Fibroblast of lung (primary cell): ENCODE results near the gene CCL25. TPM values are rescaled to one million over a fixed set of nuclear protein-coding genes. Genes with fewer than 3 reads are reported as not detected.

Source experiments
- DNase-seq, 2 donors: peaks; one replicate each; pipeline versions ENCODE4 v3.0.0 to v3.0.0-alpha.2; 2010; ENCODE audit warnings: low read depth in 2 of 2
- H2AFZ ChIP-seq: 2 replicates; pipeline ENCODE4 v1.5.1; 2012; ENCODE audit warnings: low read length, control low read depth, inconsistent platforms
- H3K27ac ChIP-seq: 2 replicates; pipeline ENCODE4 v1.5.1; 2011; ENCODE audit warnings: low read length, control low read depth; ENCODE audit not compliant: insufficient read depth
- H3K27me3 ChIP-seq: 2 replicates; pipeline ENCODE4 v1.5.1; 2011; ENCODE audit warnings: mild to moderate bottlenecking, low read length; ENCODE audit not compliant: control insufficient read depth, insufficient read depth
- H3K36me3 ChIP-seq: 2 replicates; pipeline ENCODE4 v1.5.1; 2011; ENCODE audit warnings: low read length; ENCODE audit not compliant: control insufficient read depth, insufficient read depth
- H3K4me1 ChIP-seq: 2 replicates; pipeline ENCODE4 v1.5.1; 2011; ENCODE audit warnings: low read length; ENCODE audit not compliant: control insufficient read depth, insufficient read depth; ENCODE audit errors: extremely low read depth
- H3K4me2 ChIP-seq: 2 replicates; pipeline ENCODE4 v1.5.1; 2011; ENCODE audit warnings: low read length, control low read depth; ENCODE audit not compliant: insufficient read depth; ENCODE audit errors: extremely low read depth
- H3K4me3 ChIP-seq, 4 experiments: fragments of 200-600 bp in 1 of 4; sonication (generic) in 1 of 4; replicated peaks in 1 of 4; 2 replicates each; pipeline ENCODE4 v1.5.1; 2011 to 2016; ENCODE audit warnings: low read length in 4 of 4, low read depth in 3 of 4, mild to moderate bottlenecking in 3 of 4, control low read depth in 2 of 4, inconsistent platforms in 1 of 4, mixed read lengths in 1 of 4; ENCODE audit not compliant: insufficient read depth in 1 of 4; ENCODE audit errors: control extremely low read depth in 1 of 4
- H3K79me2 ChIP-seq: 2 replicates; pipeline ENCODE4 v1.5.1; 2012; ENCODE audit warnings: mild to moderate bottlenecking, low read length, inconsistent platforms; ENCODE audit not compliant: control insufficient read depth, insufficient read depth
- H3K9ac ChIP-seq: 2 replicates; pipeline ENCODE4 v1.5.1; 2011; ENCODE audit warnings: mild to moderate bottlenecking, low read length, control low read depth; ENCODE audit not compliant: insufficient read depth
- H3K9me3 ChIP-seq: 2 replicates; pipeline ENCODE4 v1.5.1; 2012; ENCODE audit warnings: low read depth, low read length; ENCODE audit not compliant: control insufficient read depth, insufficient read depth
- H4K20me1 ChIP-seq: 2 replicates; pipeline ENCODE4 v1.5.1; 2011; ENCODE audit warnings: low read length; ENCODE audit not compliant: control insufficient read depth, insufficient read depth; ENCODE audit errors: extremely low read depth
- EZH2 ChIP-seq: IDR thresholded peaks from 2 replicates; pipeline ENCODE4 v1.5.1; 2012; ENCODE audit warnings: low read length, control low read depth, mild to moderate bottlenecking; ENCODE audit errors: missing control alignments
- polyA plus RNA-seq, 2 donors: library from polyadenylated mRNA; depleted of rRNA in 1 of 2; stranded (reverse) in 1 of 2; unstranded in 1 of 2; fragments of >200 nt; gene quantifications; 2 replicates each; pipeline ENCODE4 v1.2.1, GENCODE V29; 2011 to 2012; ENCODE audit warnings: missing spikeins in 1 of 2
- total RNA-seq: library from RNA; depleted of rRNA; stranded (reverse); fragments of >200 nt; gene quantifications from 2 replicates; pipeline ENCODE4 v1.2.1, GENCODE V29; 2014
- TF ChIP-seq, protein P1 (sequence below), 2 donors: IDR thresholded peaks in 1 of 2; conservative IDR thresholded peaks in 1 of 2; 1 replicate in 1 of 2; 2 replicates in 1 of 2; pipeline ENCODE4 v1.5.1; 2011 to 2012; ENCODE audit warnings: low read length in 2 of 2, control low read depth in 1 of 2, inconsistent platforms in 1 of 2, low read depth in 1 of 2, mild to moderate bottlenecking in 1 of 2

Gene CCL25
- total and polyA plus RNA-seq, 2 donors (not counting 1 experiment from before 2014, with no cell fraction given) = not detected

DNA sequence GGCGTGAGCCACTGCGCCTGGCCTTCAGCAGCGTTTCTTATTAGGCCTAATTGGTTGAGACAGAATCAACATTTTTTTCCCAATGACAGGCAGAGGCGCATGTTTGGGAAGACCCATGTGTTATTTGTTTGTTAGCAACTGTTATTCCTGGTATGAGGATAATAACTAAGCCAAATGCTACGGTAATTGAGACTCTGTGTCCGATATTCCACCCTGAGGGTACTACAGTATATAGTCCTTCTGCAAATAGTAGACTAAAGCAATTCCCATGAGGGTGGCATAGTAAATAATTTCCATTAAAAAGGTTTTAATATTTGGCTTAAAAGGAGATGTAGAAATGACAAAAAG lies 18.4 kb upstream of the CCL25 start:
- H2AFZ ChIP-seq = no peak overlapping the region
- TF ChIP-seq, protein P1, sequence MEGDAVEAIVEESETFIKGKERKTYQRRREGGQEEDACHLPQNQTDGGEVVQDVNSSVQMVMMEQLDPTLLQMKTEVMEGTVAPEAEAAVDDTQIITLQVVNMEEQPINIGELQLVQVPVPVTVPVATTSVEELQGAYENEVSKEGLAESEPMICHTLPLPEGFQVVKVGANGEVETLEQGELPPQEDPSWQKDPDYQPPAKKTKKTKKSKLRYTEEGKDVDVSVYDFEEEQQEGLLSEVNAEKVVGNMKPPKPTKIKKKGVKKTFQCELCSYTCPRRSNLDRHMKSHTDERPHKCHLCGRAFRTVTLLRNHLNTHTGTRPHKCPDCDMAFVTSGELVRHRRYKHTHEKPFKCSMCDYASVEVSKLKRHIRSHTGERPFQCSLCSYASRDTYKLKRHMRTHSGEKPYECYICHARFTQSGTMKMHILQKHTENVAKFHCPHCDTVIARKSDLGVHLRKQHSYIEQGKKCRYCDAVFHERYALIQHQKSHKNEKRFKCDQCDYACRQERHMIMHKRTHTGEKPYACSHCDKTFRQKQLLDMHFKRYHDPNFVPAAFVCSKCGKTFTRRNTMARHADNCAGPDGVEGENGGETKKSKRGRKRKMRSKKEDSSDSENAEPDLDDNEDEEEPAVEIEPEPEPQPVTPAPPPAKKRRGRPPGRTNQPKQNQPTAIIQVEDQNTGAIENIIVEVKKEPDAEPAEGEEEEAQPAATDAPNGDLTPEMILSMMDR (conservative IDR thresholded peaks at IDR 0.05 in 1 of 2, IDR thresholded peaks at IDR 0.05 in 1 of 2; ENCODE audit: low read depth in 1 of 2, low read length in 2 of 2) = no peak
- TF ChIP-seq EZH2 = no peak
- no peak for DNase-seq

DNA sequence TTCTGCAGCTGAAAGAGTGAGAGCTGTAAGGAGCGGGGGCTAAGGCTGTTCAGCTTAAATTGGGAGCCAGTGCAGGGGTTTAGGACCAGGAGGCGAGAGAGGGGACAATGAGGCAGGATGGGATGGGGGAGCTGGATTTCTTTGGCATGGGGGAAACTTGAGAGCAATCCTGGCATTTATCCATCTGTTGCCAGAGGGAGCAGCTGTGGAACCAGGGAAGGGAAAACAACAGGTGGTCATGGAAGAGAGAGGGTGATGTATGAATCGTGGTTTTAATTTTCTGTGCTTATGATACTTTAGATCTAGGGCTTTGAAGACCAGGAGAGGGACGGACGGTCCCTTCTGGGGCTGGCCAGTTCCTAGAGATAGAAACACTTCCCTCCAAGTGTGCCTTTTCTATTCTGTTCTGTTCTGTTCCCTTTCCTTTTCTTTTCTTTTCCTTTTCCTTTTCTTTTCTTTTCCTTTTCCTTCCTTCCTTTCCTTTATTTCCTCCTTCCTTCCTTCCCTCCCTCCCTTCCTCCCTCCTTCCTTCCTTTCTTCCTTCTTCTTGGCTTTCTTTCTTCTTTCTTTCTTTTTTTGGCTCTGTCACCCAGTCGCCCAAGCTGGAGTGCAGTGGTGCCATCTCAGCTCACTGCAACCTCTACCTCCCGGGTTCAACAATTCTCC lies 16.0 kb upstream of the CCL25 start:
- Histone ChIP-seq H3K27ac (no peak overlapping the region), H3K4me1 (no peaks in the 10 kb centered on the region), H3K9me3 (no peaks in the 10 kb centered on the region), H3K9ac (no peak overlapping the region), H4K20me1 (no peaks in the 10 kb centered on the region), H2AFZ (no peak overlapping the region), H3K27me3 (peaks cover 2% of the 10 kb centered on the region), H3K79me2 (no peaks in the 10 kb centered on the region), H3K36me3 (no peaks in the 10 kb centered on the region), H3K4me3 (no peak overlapping the region), H3K4me2 (no peak overlapping the region)
- DNase-seq = no peak
- no peak for TF ChIP-seq EZH2
- TF ChIP-seq, protein P1 (conservative IDR thresholded peaks at IDR 0.05 in 1 of 2, IDR thresholded peaks at IDR 0.05 in 1 of 2; ENCODE audit: low read depth in 1 of 2, low read length in 2 of 2) = no peak

More for the DNA sequence above, 18.4 kb upstream of the CCL25 start:
- H3K36me3 ChIP-seq = no peaks in the 10 kb centered on the region
- H4K20me1 ChIP-seq = no peaks in the 10 kb centered on the region
- no peaks in the 10 kb centered on the region for H3K79me2 ChIP-seq
- H3K4me3 ChIP-seq = no peak overlapping the region
- no peak overlapping the region for H3K27ac ChIP-seq
- H3K9me3 ChIP-seq = no peaks in the 10 kb centered on the region
- H3K27me3 ChIP-seq = peaks cover 2% of the 10 kb centered on the region
- H3K4me2 ChIP-seq = no peak overlapping the region
- H3K4me1 ChIP-seq = no peaks in the 10 kb centered on the region
- H3K9ac ChIP-seq = no peak overlapping the region

DNA sequence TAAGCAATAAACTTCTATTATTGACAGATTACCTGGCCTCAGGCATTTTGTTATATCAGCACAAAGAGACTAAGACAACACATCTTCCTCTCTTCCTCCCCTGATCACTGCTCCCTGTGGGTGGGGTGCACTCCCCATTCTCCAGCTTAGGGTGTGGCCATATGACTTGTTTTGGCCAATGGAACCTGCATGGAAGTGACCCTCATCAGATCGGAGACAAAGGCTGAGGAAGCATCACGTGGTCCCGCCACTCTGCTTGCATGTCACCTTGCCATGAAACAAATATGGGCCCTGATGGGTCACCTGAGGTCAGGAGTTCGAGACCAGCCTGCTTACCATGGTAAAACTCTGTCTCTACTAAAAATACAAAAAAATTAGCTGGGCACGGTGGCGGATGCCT lies 13.7 kb upstream of the CCL25 start:
- Histone ChIP-seq H3K79me2 (no peaks in the 10 kb centered on the region), H3K9me3 (no peaks in the 10 kb centered on the region), H3K4me2 (no peak overlapping the region), H2AFZ (no peak overlapping the region), H3K27ac (no peak overlapping the region), H3K4me1 (no peaks in the 10 kb centered on the region), H3K4me3 (no peak overlapping the region), H3K36me3 (no peaks in the 10 kb centered on the region), H3K27me3 (peaks cover 2% of the 10 kb centered on the region), H4K20me1 (no peaks in the 10 kb centered on the region), H3K9ac (no peak overlapping the region)
- DNase-seq = no peak
- TF ChIP-seq, protein P1 (conservative IDR thresholded peaks at IDR 0.05 in 1 of 2, IDR thresholded peaks at IDR 0.05 in 1 of 2; ENCODE audit: low read depth in 1 of 2, low read length in 2 of 2) = no peak
- no peak for TF ChIP-seq EZH2
